Liver (tissue), 9 donors: ENCODE data around the gene LNX1. TPM values are rescaled to one million over a fixed set of nuclear protein-coding genes. Genes with fewer than 3 reads are reported as not detected.

ENCODE experiments used
- DNase-seq: peaks from one replicate; pipeline ENCODE4 v3.0.0-alpha.2; 2017; ENCODE audit warnings: low spot score
- H3K27ac ChIP-seq, 2 donors: one replicate each; pipeline ENCODE4 v1.7.0; 2013; ENCODE audit warnings: inconsistent platforms in 2 of 2, low read length in 2 of 2, control low read depth in 1 of 2, low read depth in 1 of 2, mild to moderate bottlenecking in 1 of 2
- H3K27me3 ChIP-seq, 4 donors: one replicate each; pipeline versions ENCODE4 v1.6.1 to v1.7.0; 2013; ENCODE audit warnings: low read length in 3 of 4, inconsistent platforms in 1 of 4, mild to moderate bottlenecking in 1 of 4, moderate library complexity in 1 of 4; ENCODE audit not compliant: control insufficient read depth in 4 of 4, insufficient read depth in 4 of 4
- H3K36me3 ChIP-seq, 4 donors: one replicate each; pipeline versions ENCODE4 v1.6.1 to v1.7.0; 2013; ENCODE audit warnings: low read length in 3 of 4, mild to moderate bottlenecking in 3 of 4, low read depth in 1 of 4, moderate library complexity in 1 of 4; ENCODE audit not compliant: control insufficient read depth in 4 of 4, insufficient read depth in 3 of 4
- H3K4me1 ChIP-seq, 4 donors: one replicate each; pipeline versions ENCODE4 v1.6.1 to v1.7.0; 2013; ENCODE audit warnings: low read length in 3 of 4, mild to moderate bottlenecking in 3 of 4, moderate library complexity in 1 of 4; ENCODE audit not compliant: control insufficient read depth in 4 of 4, insufficient read depth in 4 of 4
- H3K4me3 ChIP-seq, 3 donors: one replicate each; pipeline versions ENCODE4 v1.6.1 to v1.7.0; 2013; ENCODE audit warnings: low read length in 3 of 3, control low read depth in 1 of 3, low read depth in 1 of 3, mild to moderate bottlenecking in 1 of 3
- H3K9ac ChIP-seq, 2 donors: one replicate each; pipeline ENCODE4 v1.7.0; 2013; ENCODE audit warnings: low read length in 2 of 2, mild to moderate bottlenecking in 2 of 2, moderate library complexity in 2 of 2, control low read depth in 1 of 2, low read depth in 1 of 2
- H3K9me3 ChIP-seq, 4 donors: one replicate each; pipeline versions ENCODE4 v1.6.1 to v1.7.0; 2013; ENCODE audit warnings: low read length in 3 of 4; ENCODE audit not compliant: control insufficient read depth in 4 of 4
- ATF3 ChIP-seq: IDR thresholded peaks from 2 replicates; pipeline ENCODE4 v1.6.1; 2016; ENCODE audit warnings: antibody characterized with exemption
- CTCF ChIP-seq: fragments of 150-350 bp; IDR thresholded peaks from 2 replicates; pipeline ENCODE4 v1.5.1; 2017; ENCODE audit warnings: improper control_type of control experiment, low read depth, low read length; ENCODE audit not compliant: missing input control
- FOXA2 ChIP-seq: IDR thresholded peaks from 2 replicates; pipeline ENCODE4 v1.6.1; 2016; ENCODE audit warnings: antibody characterized with exemption
- HNF4A ChIP-seq, 2 donors: conservative IDR thresholded peaks; 2 replicates each; pipeline ENCODE4 v1.6.1; 2016; ENCODE audit warnings: antibody characterized with exemption in 2 of 2, mild to moderate bottlenecking in 2 of 2
- HNF4G ChIP-seq: IDR thresholded peaks from 2 replicates; pipeline ENCODE4 v1.6.1; 2016; ENCODE audit warnings: antibody characterized with exemption
- RAD21 ChIP-seq, 2 donors: IDR thresholded peaks; 2 replicates each; pipeline ENCODE4 v1.6.1; 2016; ENCODE audit warnings: antibody characterized with exemption in 2 of 2, mild to moderate bottlenecking in 2 of 2
- RXRA ChIP-seq, 2 donors: IDR thresholded peaks; 2 replicates each; pipeline ENCODE4 v1.6.1; 2017 to 2018; ENCODE audit warnings: antibody characterized with exemption in 2 of 2, mild to moderate bottlenecking in 1 of 2
- SP1 ChIP-seq: IDR thresholded peaks from 2 replicates; pipeline ENCODE4 v1.6.1; 2018; ENCODE audit warnings: antibody characterized with exemption, mild to moderate bottlenecking
- WGBS: extraction: QIAGEN DNeasy Blood & Tissue Kit; methylation state at CpG from one replicate; pipeline ENCODE4 v1.1.7; 2013; 5-methylcytosine and 5-hydroxymethylcytosine counted together
- polyA plus RNA-seq, 2 donors: library from polyadenylated mRNA; stranded (reverse) in 1 of 2; unstranded in 1 of 2; fragments of 200-250 nt in 1 of 2; fragments of >200 nt in 1 of 2; fragmentation: Nextera tagmentation in 1 of 2; extraction: Ambion mirVana in 1 of 2; gene quantifications; one replicate each; pipeline versions ENCODE4 v1.2.1 to v1.2.3, GENCODE V29; 2013 to 2015
- total RNA-seq, 2 donors: library from RNA; depleted of rRNA; stranded (reverse); fragments of >200 nt; gene quantifications; one replicate each; pipeline ENCODE4 v1.2.3, GENCODE V29; 2014
- donor health status: healthy.
- donor health status: healthy.
- donor health status: healthy.
- donor health status: healthy.
- donor health status: healthy.

Gene LNX1
- total and polyA plus RNA-seq, 4 donors, result 1.5 to 3.4 (median 2.3) TPM

GRCh38 chr4:53501561-53501960 is 89.7 kb downstream of the LNX1 start (continued):
- TF ChIP-seq CTCF (no peak), FOXA2 (no peak)

GRCh38 chr4:53500546-53500945 is 90.7 kb downstream of the LNX1 start:
- Histone ChIP-seq H3K9ac (no peak overlapping the region), H3K4me1 (peaks cover 0 to 4% (median 0%) of the 10 kb centered on the region in 4 donors), H3K9me3 (no peaks in the 10 kb centered on the region), H3K27ac (no peak overlapping the region), H3K4me3 (no peak overlapping the region), H3K36me3 (peaks cover 0 to 6% (median 1%) of the 10 kb centered on the region in 4 donors), H3K27me3 (no peaks in the 10 kb centered on the region)
- DNase-seq, result no peak
- TF ChIP-seq RXRA (IDR thresholded peaks at IDR 0.05), result peak in 1 of 2 donors; percentile 28
- TF ChIP-seq SP1, result no peak
- TF ChIP-seq ATF3, result no peak
- TF ChIP-seq HNF4A (conservative IDR thresholded peaks at IDR 0.05), result peak in 1 of 2 donors; percentile 10
- WGBS, result 74% methylated on average over 2 of the region's 2 CpGs

- no peak overlapping the region for H3K9ac ChIP-seq
- H3K27me3 ChIP-seq, result no peaks in the 10 kb centered on the region
- peaks cover 0 to 6% (median 1%) of the 10 kb centered on the region in 4 donors for H3K36me3 ChIP-seq
- no peak overlapping the region for H3K4me3 ChIP-seq
- no peak overlapping the region for H3K27ac ChIP-seq
- DNase-seq, result no peak
- 93% methylated on average over 1 of the region's 1 CpG for WGBS
- no peak for TF ChIP-seq HNF4G
- H3K9me3 ChIP-seq, result no peaks in the 10 kb centered on the region
- peaks cover 0 to 4% (median 0%) of the 10 kb centered on the region in 4 donors for H3K4me1 ChIP-seq
These were observed 91.5 kb downstream of the LNX1 start for GRCh38 chr4:53499791-53500190.

- DNase-seq, result no peak
- WGBS, result 91% methylated on average over 2 of the region's 2 CpGs
- Histone ChIP-seq H3K36me3 (peaks cover 0 to 6% (median 2%) of the 10 kb centered on the region in 4 donors), H3K9me3 (no peaks in the 10 kb centered on the region), H3K27ac (no peak overlapping the region), H3K4me3 (no peak overlapping the region), H3K27me3 (no peaks in the 10 kb centered on the region), H3K9ac (no peak overlapping the region), H3K4me1 (peaks cover 0 to 4% (median 0%) of the 10 kb centered on the region in 4 donors)
- TF ChIP-seq FOXA2 (no peak), ATF3 (no peak), CTCF (no peak), RAD21 (IDR thresholded peaks at IDR 0.05) (no peak)
These were observed 92.6 kb downstream of the LNX1 start for GRCh38 chr4:53498706-53499105.
